NCI-H1048 (cell line): ENCODE measurements around the gene UMAD1.

Experiments used
- DNase-seq: peaks from one replicate; lab custom pipeline; 2025; lab: John Stamatoyannopoulos, UW

Gene UMAD1

GRCh38 chr7:7720750-7721621, 80.4 kb downstream of the UMAD1 start:
- no peak for DNase-seq

DNA sequence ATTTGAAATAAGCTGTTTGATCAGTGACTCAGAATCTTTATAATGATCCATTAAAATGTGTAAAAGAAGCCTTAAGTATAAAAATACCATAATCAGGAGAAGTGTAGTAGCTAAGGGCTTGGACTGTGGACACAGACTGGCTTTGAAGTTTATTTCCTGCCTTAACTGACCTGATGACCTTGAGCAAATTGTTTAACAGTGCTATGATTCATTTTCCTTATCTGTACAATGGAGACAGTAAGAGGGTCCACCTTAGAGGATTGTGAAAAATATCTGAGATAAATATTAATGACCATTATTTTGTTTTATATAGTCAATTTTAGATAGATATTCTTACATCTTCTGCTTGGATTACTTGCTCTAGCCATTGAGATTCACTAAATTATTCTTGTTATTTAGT, 91.2 kb downstream of the UMAD1 start:
- DNase-seq: no peak

GRCh38 chr7:7732621-7733281, 92.2 kb downstream of the UMAD1 start:
- DNase-seq: no peak

DNA sequence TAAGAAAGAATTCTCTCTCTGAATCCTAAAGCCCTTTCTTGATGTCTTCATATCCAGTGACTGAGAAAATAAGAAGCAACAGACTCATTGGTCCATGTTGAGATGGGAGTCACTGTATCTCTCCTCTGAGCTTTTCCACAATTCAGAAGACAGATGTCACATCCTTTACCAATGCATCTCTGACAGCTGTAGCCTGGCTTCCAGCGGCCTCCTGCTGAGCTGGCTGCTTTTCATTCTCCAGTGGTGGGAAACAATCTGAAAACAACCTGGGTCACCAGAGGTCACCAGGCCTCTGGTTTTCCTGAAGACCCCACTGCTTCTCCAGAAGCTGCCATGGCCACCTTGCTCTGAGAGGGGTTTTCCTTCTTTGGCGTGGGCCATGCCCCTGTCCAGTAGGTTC, 96.1 kb downstream of the UMAD1 start:
- DNase-seq: no peak

DNA sequence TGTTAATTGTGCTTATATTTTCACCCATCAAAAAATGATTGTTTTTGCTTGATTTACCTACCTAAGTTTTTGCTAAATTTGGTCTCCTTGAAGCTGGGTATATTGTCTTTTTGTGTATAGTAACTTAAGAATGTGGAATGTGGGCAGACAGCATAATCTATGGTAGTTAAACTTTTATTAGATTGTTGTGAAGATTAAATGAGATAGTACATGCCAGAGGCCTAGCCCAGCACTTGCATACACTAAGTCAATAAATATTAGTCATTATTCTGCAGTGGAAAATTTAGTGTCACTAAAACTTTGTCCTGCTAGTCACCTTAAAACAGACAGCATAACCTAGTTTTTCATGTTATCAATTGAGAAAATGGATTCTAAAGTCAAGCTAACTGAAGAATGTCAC, 97.1 kb downstream of the UMAD1 start:
- no peak for DNase-seq

DNA sequence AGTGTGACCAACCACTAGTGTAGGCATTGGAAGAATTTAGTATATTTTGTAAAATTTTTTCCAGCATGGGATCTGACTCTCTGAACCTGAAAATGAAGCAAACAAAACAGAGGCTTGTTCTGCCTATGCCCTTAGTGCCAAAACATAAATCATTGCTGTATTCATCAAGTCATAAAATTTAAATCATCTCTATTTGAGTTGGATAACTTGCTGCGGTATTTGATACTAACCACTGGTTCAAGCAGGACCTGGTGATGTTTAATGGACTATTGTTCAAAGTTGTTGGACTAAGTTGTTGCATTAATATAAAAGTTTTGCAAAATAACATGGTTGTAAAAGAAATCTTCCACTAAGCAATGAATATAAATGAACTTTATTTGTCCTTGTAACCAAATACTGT, 97.6 kb downstream of the UMAD1 start:
- DNase-seq: no peak

DNA sequence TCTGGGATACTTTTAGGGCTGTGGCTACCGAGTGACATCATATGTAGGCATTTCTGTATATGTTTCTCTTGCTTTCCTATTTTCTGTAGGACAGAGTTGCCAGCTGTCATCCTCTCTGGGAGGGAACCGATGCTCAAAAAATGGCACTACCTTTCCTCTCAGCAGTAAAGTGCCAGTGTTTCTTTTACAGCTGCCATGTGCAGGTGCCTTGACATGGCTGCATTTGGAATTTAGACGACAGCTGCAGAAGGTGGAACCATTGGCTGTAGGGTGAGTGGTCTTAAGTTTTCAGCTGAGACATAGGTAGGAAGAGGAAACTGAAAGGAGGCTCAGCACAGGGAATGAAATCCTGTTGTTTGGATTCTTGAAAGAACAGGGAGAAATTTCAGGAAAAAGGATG, 98.1 kb downstream of the UMAD1 start:
- DNase-seq: no peak

GRCh38 chr7:7739204-7740036, 98.9 kb downstream of the UMAD1 start:
- DNase-seq: no peak

GRCh38 chr7:7740037-7740355, 99.4 kb downstream of the UMAD1 start:
- DNase-seq: no peak

- no peak for DNase-seq
Measured at GRCh38 chr7:7742223-7742622, 101.7 kb downstream of the UMAD1 start.

GRCh38 chr7:7745258-7745657, 104.7 kb downstream of the UMAD1 start:
- DNase-seq: no peak

- DNase-seq: no peak
Measured at GRCh38 chr7:7745966-7746365, 105.4 kb downstream of the UMAD1 start.

- no peak for DNase-seq
Measured at GRCh38 chr7:7746458-7746857, 105.9 kb downstream of the UMAD1 start.

DNA sequence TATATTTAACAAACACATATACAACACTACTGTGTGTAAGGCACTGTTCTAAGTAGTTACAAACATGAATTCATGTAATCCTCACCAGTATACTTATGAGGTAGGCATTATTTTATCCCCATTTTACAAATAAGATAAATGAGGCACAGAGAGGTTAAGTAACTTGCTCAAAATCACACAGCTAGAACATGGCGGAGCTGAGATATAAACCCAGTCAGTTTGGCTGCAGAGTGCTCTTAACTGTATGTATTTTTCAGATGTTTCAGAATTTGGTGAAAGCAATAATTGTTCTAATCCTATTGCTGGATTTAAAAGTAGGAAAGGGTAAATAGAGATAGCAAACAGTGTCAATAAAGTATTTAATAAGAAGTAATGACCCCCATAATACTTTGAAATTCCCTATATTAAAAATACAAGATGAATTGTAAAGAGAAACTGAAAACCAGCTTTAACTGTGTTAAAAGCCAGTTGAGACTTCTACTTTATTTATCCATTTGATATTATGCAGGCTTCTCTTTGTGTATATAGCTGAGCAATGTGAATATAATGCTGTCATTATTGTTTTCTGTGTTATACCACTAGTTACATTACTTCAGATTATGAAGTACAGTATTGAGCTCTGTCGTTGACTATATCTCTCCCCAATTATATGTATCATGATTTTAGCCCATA, 110.2 kb downstream of the UMAD1 start:
- no peak for DNase-seq

GRCh38 chr7:7751243-7752092, 110.9 kb downstream of the UMAD1 start:
- no peak for DNase-seq

DNA sequence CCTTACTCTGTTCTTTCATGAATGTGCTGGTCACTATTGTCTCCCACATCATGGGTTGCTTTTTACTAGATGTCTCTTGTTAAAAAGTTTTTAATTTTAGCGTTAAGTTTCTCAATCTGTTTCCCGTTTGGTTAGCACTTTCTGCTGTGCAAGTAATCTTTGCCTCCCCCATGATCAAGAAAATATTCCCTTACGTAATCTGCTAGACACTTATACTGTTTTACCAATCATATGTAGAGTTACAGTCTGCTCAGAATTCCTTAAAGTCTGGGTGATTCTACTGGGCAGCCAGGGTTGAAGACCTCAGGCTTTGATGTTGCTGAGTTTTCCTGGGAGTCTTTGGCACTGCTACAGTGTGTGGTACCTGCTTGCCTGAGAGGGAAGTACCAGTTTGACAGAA, 116.0 kb downstream of the UMAD1 start:
- no peak for DNase-seq

DNA sequence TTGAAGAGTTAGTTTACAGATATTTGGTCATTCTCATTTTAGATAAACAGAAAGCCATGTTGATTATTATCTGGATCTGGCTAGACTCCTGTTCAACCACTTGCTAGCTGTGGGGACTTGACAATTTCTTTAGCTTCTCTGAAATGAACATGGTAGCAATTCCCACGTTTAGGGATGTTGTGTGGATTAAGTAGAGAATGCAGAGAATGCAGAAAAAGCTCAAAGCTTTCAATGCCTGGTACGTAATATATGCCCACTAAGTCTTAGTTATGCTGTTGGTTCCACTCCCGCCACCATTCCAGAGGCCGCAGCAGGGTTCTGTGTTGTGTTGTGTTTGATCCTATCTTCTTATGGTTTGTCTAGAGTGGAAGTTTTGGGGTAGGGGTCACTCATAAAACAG, 117.0 kb downstream of the UMAD1 start:
- no peak for DNase-seq

GRCh38 chr7:7761340-7761973, 120.9 kb downstream of the UMAD1 start:
- no peak for DNase-seq

- no peak for DNase-seq
Measured at GRCh38 chr7:7761974-7762779, 121.6 kb downstream of the UMAD1 start.
